K562 (cell line): ENCODE measurements around the gene MAP2K6. TPM values are rescaled to one million over a fixed set of nuclear protein-coding genes. Genes with fewer than 3 reads are reported as not detected.

Experiments used
- ATAC-seq: fragments of 200-7000 bp; cut with Tn5 transposase; 3 replicates; pipeline ENCODE4 v1.9.1; 2020; ENCODE audit warnings: moderate library complexity
- BruUV-seq: library from RNA; stranded (reverse); fragments of 400-500 nt; replicated peaks from 2 replicates; lab custom pipeline; 2021; lab: Mats Ljungman, UMichigan
- CTCF ChIA-PET: fragments of 300-600 bp; formaldehyde crosslinking; extraction: SDS; loops from one replicate; lab custom pipeline; 2021; ENCODE audit warnings: low intra/inter-chr PET ratio; lab: Yijun Ruan, JAX
- POLR2A ChIA-PET: fragments of 300-600, 350-650 bp; sonication (Branson Sonifier 250); formaldehyde crosslinking; extraction: SDS; loops from one replicate; lab custom pipeline; 2021; ENCODE audit warnings: antibody characterized with exemption, inconsistent platforms; lab: Yijun Ruan, JAX
- DNase-seq, 4 experiments: peaks; one replicate each; pipeline versions ENCODE4 v3.0.0 to v3.0.0-alpha.2; 2011 to 2018; ENCODE audit warnings: low spot score in 3 of 4, mixed read lengths in 3 of 4; ENCODE audit errors: extremely low read depth in 1 of 4
- FAIRE-seq: peaks from 2 replicates; lab custom pipeline; 2011; peaks lifted over from hg19 to GRCh38; lab: Jason Lieb, UNC
- H2AFZ ChIP-seq: 2 replicates; pipeline ENCODE4 v1.6.0; 2011; ENCODE audit warnings: low read depth, low read length, control low read depth, inconsistent platforms
- H3K27ac ChIP-seq: fragments of 200-600 bp; 3 replicates; pipeline ENCODE4 v1.8.0; 2011; ENCODE audit warnings: low read depth, mild to moderate bottlenecking, control low read depth, inconsistent platforms, low read length, moderate library complexity, mixed read lengths; ENCODE audit errors: extremely low read depth
- H3K27me3 ChIP-seq, 2 experiments: fragments of 300-600 bp in 1 of 2; 2 replicates in 1 of 2; 3 replicates in 1 of 2; pipeline versions ENCODE4 v1.6.0 to v1.8.0; 2011; ENCODE audit warnings: inconsistent platforms in 2 of 2, low read length in 2 of 2, mild to moderate bottlenecking in 1 of 2, mixed read lengths in 1 of 2, moderate library complexity in 1 of 2; ENCODE audit not compliant: control insufficient read depth in 2 of 2, insufficient read depth in 2 of 2
- H3K36me3 ChIP-seq: fragments of 300-600 bp; 3 replicates; pipeline ENCODE4 v1.8.0; 2011; ENCODE audit warnings: mild to moderate bottlenecking, low read length, inconsistent platforms; ENCODE audit not compliant: control insufficient read depth, insufficient read depth
- H3K4me1 ChIP-seq, 2 experiments: fragments of 200-600 bp in 1 of 2; replicated peaks in 1 of 2; 2 replicates in 1 of 2; 3 replicates in 1 of 2; pipeline versions ENCODE4 v1.5.1 to v1.8.0; 2011; ENCODE audit warnings: inconsistent platforms in 2 of 2, low read length in 2 of 2, mild to moderate bottlenecking in 1 of 2, mixed read lengths in 1 of 2, moderate library complexity in 1 of 2; ENCODE audit not compliant: control insufficient read depth in 2 of 2, insufficient read depth in 2 of 2
- H3K4me2 ChIP-seq: 2 replicates; pipeline ENCODE4 v1.6.1; 2011; ENCODE audit warnings: low read length, control low read depth, inconsistent platforms, mixed read lengths; ENCODE audit not compliant: insufficient read depth
- H3K4me3 ChIP-seq: fragments of 200-600 bp; sonication (generic), shearing (Covaris generic); 2 replicates; pipeline ENCODE4 v1.5.1; 2016; ENCODE audit warnings: control low read depth, inconsistent platforms
- H3K79me2 ChIP-seq: fragments of 200-600 bp; 3 replicates; pipeline ENCODE4 v1.8.0; 2011; ENCODE audit warnings: low read length, inconsistent platforms; ENCODE audit not compliant: control insufficient read depth, insufficient read depth
- H3K9ac ChIP-seq, 2 experiments: 2 replicates each; pipeline versions ENCODE4 v1.6.0 to v1.6.1; 2011; ENCODE audit warnings: low read depth in 2 of 2, low read length in 2 of 2, control low read depth in 1 of 2, inconsistent platforms in 1 of 2, mild to moderate bottlenecking in 1 of 2, mixed read lengths in 1 of 2; ENCODE audit not compliant: insufficient read depth in 1 of 2
- H3K9me1 ChIP-seq: one replicate; pipeline ENCODE4 v1.6.0; 2011; ENCODE audit warnings: inconsistent platforms, mild to moderate bottlenecking, low read length, moderate library complexity; ENCODE audit not compliant: control insufficient read depth, insufficient read depth
- H3K9me3 ChIP-seq: replicated peaks from 2 replicates; pipeline ENCODE4 v1.5.1; 2011; ENCODE audit warnings: low read depth, low read length, inconsistent platforms; ENCODE audit not compliant: control insufficient read depth, insufficient read depth
- H4K20me1 ChIP-seq: replicated peaks from 2 replicates; pipeline ENCODE4 v1.6.1; 2011; ENCODE audit warnings: low read length, inconsistent platforms, mixed read lengths; ENCODE audit not compliant: control insufficient read depth, insufficient read depth
- ASH1L ChIP-seq: fragments of 450-650 bp; IDR thresholded peaks from 2 replicates; pipeline ENCODE4 v1.6.1; 2018; ENCODE audit warnings: borderline replicate concordance, mild to moderate bottlenecking, low read depth; ENCODE audit not compliant: partially characterized antibody
- COPS2 ChIP-seq: fragments of 450-650 bp; conservative IDR thresholded peaks from 2 replicates; pipeline ENCODE4 v1.6.1; 2016; ENCODE audit warnings: mild to moderate bottlenecking, moderate library complexity
- CREM ChIP-seq: IDR thresholded peaks from 2 replicates; pipeline ENCODE4 v1.6.1; 2014; ENCODE audit warnings: antibody characterized with exemption, low read depth
- ETS1 ChIP-seq: conservative IDR thresholded peaks from 2 replicates; pipeline ENCODE4 v1.6.1; 2011; ENCODE audit warnings: low read depth, mild to moderate bottlenecking, low read length; ENCODE audit not compliant: control insufficient read depth
- GTF3C2 ChIP-seq: IDR thresholded peaks from 3 replicates; pipeline ENCODE4 v1.6.1; 2011; ENCODE audit warnings: borderline replicate concordance, mild to moderate bottlenecking, moderate library complexity; ENCODE audit not compliant: insufficient read length; ENCODE audit errors: extremely low read depth
- HNRNPL ChIP-seq: fragments of 200-400 bp; formaldehyde crosslinking; IDR thresholded peaks from 2 replicates; pipeline ENCODE4 v1.6.1; 2017; ENCODE audit warnings: low read depth, mild to moderate bottlenecking, low read length
- KAT2B ChIP-seq: IDR thresholded peaks from one replicate; pipeline ENCODE4 v1.6.1; 2012; ENCODE audit warnings: low read depth, mild to moderate bottlenecking, control low read depth, inconsistent platforms, low read length, moderate library complexity
- TCFL5 ChIP-seq: fragments of 250-450 bp; sonication (Bioruptor Pico); conservative IDR thresholded peaks from 2 replicates; pipeline ENCODE4 v1.6.1; 2021; ENCODE audit warnings: mild to moderate bottlenecking, moderate library complexity, matching md5 sums
- ZBTB5 ChIP-seq: fragments of 450-650 bp; IDR thresholded peaks from 2 replicates; pipeline ENCODE4 v1.6.1; 2017; ENCODE audit warnings: antibody characterized with exemption
- ZNF184 ChIP-seq: sonication (generic); formaldehyde crosslinking; IDR thresholded peaks from 2 replicates; pipeline ENCODE4 v1.5.0; 2020; ENCODE audit warnings: missing genetic modification reagents
- ZNF431 ChIP-seq: sonication (generic); formaldehyde crosslinking; IDR thresholded peaks from 2 replicates; pipeline ENCODE4 v1.8.0; 2022; ENCODE audit warnings: mild to moderate bottlenecking, missing genetic modification reagents
- WGBS: fragments of 100-300 bp; shearing (Covaris generic); methylation state at CpG from one replicate; pipeline ENCODE4 v1.1.6; 2016; ENCODE audit warnings: low coverage, mixed read lengths; ENCODE audit not compliant: insufficient coverage; ENCODE audit errors: missing lambda C conversion rate; 5-methylcytosine and 5-hydroxymethylcytosine counted together
- in situ Hi-C: fragments of 300-500 bp; cut with MboI; formaldehyde crosslinking; loops from 4 replicates; pipeline ENCODE4 v1.15.0; 2018; ENCODE audit warnings: inconsistent platforms, mixed read lengths
- intact Hi-C: fragments of 100-400 bp; cut with micrococcal nuclease; formaldehyde crosslinking; loops from 2 replicates; pipeline ENCODE4 v1.14.2; 2022
- polyA plus RNA-seq, 8 experiments: library from polyadenylated mRNA; depleted of rRNA in 4 of 8; stranded (reverse) in 5 of 8; unstranded in 3 of 8; fragments of >200 nt; fragmentation: Nextera tagmentation in 2 of 8; fragmentation: Illumina TruSeq in 1 of 8; extraction: Ambion mirVana in 2 of 8; extraction: Trizol in 1 of 8; gene quantifications; 2 replicates each; pipeline versions ENCODE4 v1.2.1 to v1.2.3, GENCODE V29; 2011 to 2014; ENCODE audit warnings: inconsistent platforms in 1 of 8, missing spikeins in 1 of 8
- total RNA-seq, 7 experiments: library from RNA; depleted of rRNA in 6 of 7; stranded (reverse); fragments of >200 nt in 6 of 7; fragmentation: Illumina TruSeq in 2 of 7; extraction: Trizol in 2 of 7; gene quantifications; 2 replicates each; pipeline versions ENCODE4 v1.2.1 to v1.2.3, GENCODE V29; 2011 to 2021; ENCODE audit warnings: low replicate concordance in 1 of 7

The MAP2K6 gene
- total and polyA plus RNA-seq, 9 of the 15 experiments (the other 6 are each of a cell fraction or from before 2014, with no cell fraction given): 0.07 to 0.13 TPM; not detected in 7

- peaks cover 0 to 5% of the 10 kb centered on the region in 2 experiments; a peak in 1 of 5 replicates for H3K27me3 ChIP-seq
- no peaks in the 10 kb centered on the region for H4K20me1 ChIP-seq
- H3K4me1 ChIP-seq: no peaks in the 10 kb centered on the region; a peak in 1 of 5 replicates
- no peak overlapping the region for H3K4me3 ChIP-seq
- H3K79me2 ChIP-seq: no peaks in the 10 kb centered on the region
- CTCF ChIA-PET: no interaction called here
- no peak overlapping the region for H3K27ac ChIP-seq
- WGBS: 3% methylated on average over 4 of the region's 4 CpGs
- no peaks in the 10 kb centered on the region for H3K9me1 ChIP-seq
- ATAC-seq: no peak
- TF ChIP-seq KAT2B (no peak), GTF3C2 (no peak), COPS2 (no peak), ZNF184 (no peak), ZBTB5 (no peak), CREM (no peak), ZNF431 (CRISPR knock-in tag) (no peak), TCFL5 (CRISPR knock-in tag) (no peak), ASH1L (no peak), ETS1 (no peak), HNRNPL (no peak)
- in situ Hi-C loops: no loop called here
- BruUV-seq: no TSS peak
- intact Hi-C loops: no loop called here
- FAIRE-seq: no peak
- no peak overlapping the region for H3K4me2 ChIP-seq
- H3K9ac ChIP-seq: no peak overlapping the region
- no peak overlapping the region for H2AFZ ChIP-seq
- no peaks in the 10 kb centered on the region for H3K36me3 ChIP-seq
- DNase-seq: no peak
- POLR2A ChIA-PET: interaction anchor here (1.3 kb wide), 1 partner anchor 19 kb away, joined by 3 read pairs; no protein-coding TSS in a partner anchor
- H3K9me3 ChIP-seq: no peaks in the 10 kb centered on the region
Observed at GRCh38 chr17:69411766-69412165, 2.7 kb upstream of the MAP2K6 start.
